Upper lobe of right lung (tissue), 1 donor: ENCODE data around the gene NEAT1. TPM values are rescaled to one million over a fixed set of nuclear protein-coding genes. Genes with fewer than 3 reads are reported as not detected.
A peak's percentile ranks its signal among the peaks of the same experiment; 100 is the strongest.
"Not testable (repeated sequence)": the region's sequence is repeated elsewhere in the genome, so short reads cannot be mapped to it uniquely, and the experiment has no call there.

Experiments used
- ATAC-seq: fragments of 200-7000 bp; cut with Tn5 transposase; one replicate; pipeline ENCODE4 v1.9.1; 2020; ENCODE audit warnings: mild to moderate bottlenecking, moderate library complexity
- DNase-seq: peaks from one replicate; pipeline ENCODE4 v3.0.0-alpha.2; 2020
- H3K27ac ChIP-seq: fragments of 200-600 bp; one replicate; pipeline ENCODE4 v1.8.0; 2022
- H3K27me3 ChIP-seq: fragments of 200-600 bp; one replicate; pipeline ENCODE4 v1.8.0; 2022; ENCODE audit warnings: mild to moderate bottlenecking
- H3K36me3 ChIP-seq: fragments of 200-600 bp; one replicate; pipeline ENCODE4 v1.8.0; 2022
- H3K4me1 ChIP-seq: fragments of 200-600 bp; one replicate; pipeline ENCODE4 v1.8.0; 2022
- H3K4me3 ChIP-seq: fragments of 200-600 bp; one replicate; pipeline ENCODE4 v1.8.0; 2022; ENCODE audit warnings: mild to moderate bottlenecking
- H3K9me3 ChIP-seq: fragments of 200-600 bp; one replicate; pipeline ENCODE4 v1.8.0; 2022
- CTCF ChIP-seq: fragments of 200-600 bp; IDR thresholded peaks from one replicate; pipeline ENCODE4 v1.8.0; 2022; ENCODE audit warnings: antibody characterized with exemption
- intact Hi-C: fragments of 100-400 bp; cut with DNase I; formaldehyde crosslinking; loops from one replicate; pipeline ENCODE4 v1.11.0; 2022
- total RNA-seq: library from RNA; stranded (reverse); fragmentation: NEBNext Ultra II Directional; extraction: Animal tissue kit (Norgen Biotek cat#: 25700); gene quantifications from one replicate; pipeline ENCODE4 v1.2.1, GENCODE V29; 2021
- donor health status: DM: no; HTN: yes; CAD: no; lungs with severe emphysema.

The NEAT1 gene
- total RNA-seq, 1 donor from 2014 or later = 1,120 TPM

GRCh38 chr11:65454696-65455456, 32.3 kb downstream of the NEAT1 start:
- peak; percentile 95 for DNase-seq
- Histone ChIP-seq H3K9me3 (no peaks in the 10 kb centered on the region), H3K4me1 (peaks cover 9% of the 10 kb centered on the region), H3K4me3 (peak overlapping the region; percentile 63), H3K27me3 (no peaks in the 10 kb centered on the region), H3K36me3 (no peaks in the 10 kb centered on the region), H3K27ac (peak overlapping the region; percentile 78)
- intact Hi-C loops = loop anchor here (10.0 kb wide), 1 partner anchor 80 kb away; no protein-coding TSS in a partner anchor
- TF ChIP-seq CTCF = no peak
- peak; percentile 97 for ATAC-seq

- H3K9me3 ChIP-seq = no peaks in the 10 kb centered on the region
- ATAC-seq (no peak), DNase-seq (no peak)
- no peak overlapping the region for H3K4me3 ChIP-seq
- H3K27ac ChIP-seq = no peak overlapping the region
- intact Hi-C loops = loop anchor here (10.0 kb wide), 1 partner anchor 82 kb away; no protein-coding TSS in a partner anchor
- H3K36me3 ChIP-seq = no peaks in the 10 kb centered on the region
- TF ChIP-seq CTCF = no peak
- peaks cover 9% of the 10 kb centered on the region for H3K4me1 ChIP-seq
- H3K27me3 ChIP-seq = no peaks in the 10 kb centered on the region
These were observed 33.8 kb downstream of the NEAT1 start for GRCh38 chr11:65456418-65456817.

GRCh38 chr11:65459552-65459951, 37.0 kb downstream of the NEAT1 start:
- intact Hi-C loops = loop anchor here (10.0 kb wide), 1 partner anchor 85 kb away; no protein-coding TSS in a partner anchor
- no peak for ATAC-seq
- peak; percentile 34 for DNase-seq
- H3K27me3 ChIP-seq = no peaks in the 10 kb centered on the region
- no peak for TF ChIP-seq CTCF
- H3K36me3 ChIP-seq = no peaks in the 10 kb centered on the region
- no peak overlapping the region for H3K27ac ChIP-seq
- H3K4me1 ChIP-seq = peaks cover 5% of the 10 kb centered on the region
- H3K9me3 ChIP-seq = no peaks in the 10 kb centered on the region
- H3K4me3 ChIP-seq = no peak overlapping the region

- H3K27me3 ChIP-seq, ATAC-seq, intact Hi-C loops, H3K4me3 ChIP-seq, DNase-seq, H3K4me1 ChIP-seq, H3K36me3 ChIP-seq, H3K9me3 ChIP-seq, H3K27ac ChIP-seq: not testable (repeated sequence)
These were observed 42.9 kb downstream of the NEAT1 start for GRCh38 chr11:65465471-65465870.

GRCh38 chr11:65467306-65467705, 44.7 kb downstream of the NEAT1 start:
- intact Hi-C loops, ATAC-seq, H3K9me3 ChIP-seq, H3K27me3 ChIP-seq, H3K27ac ChIP-seq, H3K36me3 ChIP-seq, H3K4me3 ChIP-seq, DNase-seq: not testable (repeated sequence)
- peaks cover 16% of the 10 kb centered on the region for H3K4me1 ChIP-seq

- TF ChIP-seq CTCF = peak; percentile 65
- intact Hi-C loops = no loop called here
- H3K4me1 ChIP-seq = peaks cover 23% of the 10 kb centered on the region
- no peaks in the 10 kb centered on the region for H3K36me3 ChIP-seq
- H3K9me3 ChIP-seq = no peaks in the 10 kb centered on the region
- H3K4me3 ChIP-seq = no peak overlapping the region
- H3K27me3 ChIP-seq = no peaks in the 10 kb centered on the region
- DNase-seq = peak; percentile 94
- ATAC-seq = peak; percentile 86
- no peak overlapping the region for H3K27ac ChIP-seq
These were observed 46.3 kb downstream of the NEAT1 start for GRCh38 chr11:65468874-65469333.
